SH-SY5Y (cell line): ENCODE results near the gene TM2D3.

Source experiments
- GATA2 ChIP-seq: IDR thresholded peaks from 2 replicates; pipeline ENCODE4 v1.6.1; 2011; ENCODE audit warnings: mild to moderate bottlenecking, low read depth, low read length
- GATA3 ChIP-seq: IDR thresholded peaks from 2 replicates; pipeline ENCODE4 v1.6.1; 2011; ENCODE audit warnings: low read depth, mild to moderate bottlenecking, low read length, moderate library complexity

GRCh38 chr15:101615414-101615985, 36.7 kb downstream of the TM2D3 start:
- no peak for TF ChIP-seq GATA3
- no peak for TF ChIP-seq GATA2
